Fibroblast of pulmonary artery (primary cell): ENCODE data around the gene PRTN3.

Experiments used
- DNase-seq: peaks from one replicate; pipeline ENCODE4 v3.0.0-alpha.2; 2010; ENCODE audit warnings: low read depth
- H3K4me3 ChIP-seq: replicated peaks from 2 replicates; pipeline ENCODE4 v1.5.1; 2011; ENCODE audit warnings: low read depth, mild to moderate bottlenecking, control low read depth, low read length, moderate library complexity
- TF ChIP-seq, protein P1 (sequence below): IDR thresholded peaks from 2 replicates; pipeline ENCODE4 v1.5.1; 2011; ENCODE audit warnings: mild to moderate bottlenecking, control low read depth, low read length, inconsistent platforms; ENCODE audit errors: missing control alignments

PRTN3 gene

DNA sequence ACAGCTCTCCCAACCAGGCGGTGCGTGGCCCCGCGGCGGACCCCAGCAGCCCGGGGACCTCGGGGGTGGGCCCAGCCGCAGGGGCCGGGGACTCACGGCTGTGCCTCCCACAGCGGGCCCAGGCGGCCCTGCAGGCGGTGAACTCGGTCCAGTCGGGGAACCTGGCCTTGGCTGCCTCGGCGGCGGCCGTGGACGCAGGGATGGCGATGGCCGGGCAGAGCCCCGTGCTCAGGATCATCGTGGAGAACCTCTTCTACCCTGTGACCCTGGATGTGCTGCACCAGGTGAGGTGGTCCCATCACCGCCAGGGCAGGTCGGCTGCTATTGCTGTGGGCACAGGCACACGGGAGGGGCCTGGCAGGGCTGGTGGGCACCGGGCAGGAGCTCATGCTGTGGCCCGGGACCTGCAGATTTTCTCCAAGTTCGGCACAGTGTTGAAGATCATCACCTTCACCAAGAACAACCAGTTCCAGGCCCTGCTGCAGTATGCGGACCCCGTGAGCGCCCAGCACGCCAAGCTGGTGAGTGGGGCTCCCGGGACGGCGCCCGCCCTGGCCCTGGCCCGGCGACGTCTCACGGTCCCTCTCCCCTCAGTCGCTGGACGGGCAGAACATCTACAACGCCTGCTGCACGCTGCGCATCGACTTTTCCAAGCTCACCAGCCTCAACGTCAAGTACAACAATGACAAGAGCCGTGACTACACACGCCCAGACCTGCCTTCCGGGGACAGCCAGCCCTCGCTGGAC, 36.2 kb upstream of the PRTN3 start:
- no peak for DNase-seq
- TF ChIP-seq, protein P1, sequence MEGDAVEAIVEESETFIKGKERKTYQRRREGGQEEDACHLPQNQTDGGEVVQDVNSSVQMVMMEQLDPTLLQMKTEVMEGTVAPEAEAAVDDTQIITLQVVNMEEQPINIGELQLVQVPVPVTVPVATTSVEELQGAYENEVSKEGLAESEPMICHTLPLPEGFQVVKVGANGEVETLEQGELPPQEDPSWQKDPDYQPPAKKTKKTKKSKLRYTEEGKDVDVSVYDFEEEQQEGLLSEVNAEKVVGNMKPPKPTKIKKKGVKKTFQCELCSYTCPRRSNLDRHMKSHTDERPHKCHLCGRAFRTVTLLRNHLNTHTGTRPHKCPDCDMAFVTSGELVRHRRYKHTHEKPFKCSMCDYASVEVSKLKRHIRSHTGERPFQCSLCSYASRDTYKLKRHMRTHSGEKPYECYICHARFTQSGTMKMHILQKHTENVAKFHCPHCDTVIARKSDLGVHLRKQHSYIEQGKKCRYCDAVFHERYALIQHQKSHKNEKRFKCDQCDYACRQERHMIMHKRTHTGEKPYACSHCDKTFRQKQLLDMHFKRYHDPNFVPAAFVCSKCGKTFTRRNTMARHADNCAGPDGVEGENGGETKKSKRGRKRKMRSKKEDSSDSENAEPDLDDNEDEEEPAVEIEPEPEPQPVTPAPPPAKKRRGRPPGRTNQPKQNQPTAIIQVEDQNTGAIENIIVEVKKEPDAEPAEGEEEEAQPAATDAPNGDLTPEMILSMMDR = no peak
- H3K4me3 ChIP-seq = no peak overlapping the region

DNA sequence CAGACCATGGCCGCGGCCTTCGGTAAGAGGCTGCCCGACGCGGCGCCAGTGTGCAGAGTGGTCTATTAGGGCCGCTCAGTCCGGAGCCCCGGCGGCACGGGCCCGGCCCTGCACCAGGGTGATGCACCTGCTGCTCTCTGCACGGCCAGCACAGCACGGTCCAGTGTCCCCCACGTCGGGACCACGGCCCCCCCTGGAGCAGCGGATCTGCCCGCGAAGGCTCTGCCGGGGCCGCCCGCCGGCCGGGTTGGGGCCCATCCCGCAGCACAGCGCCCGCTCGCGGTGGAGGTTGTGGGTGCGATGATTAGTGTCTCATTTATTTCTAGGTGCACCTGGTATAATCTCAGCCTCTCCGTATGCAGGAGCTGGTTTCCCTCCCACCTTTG, 35.6 kb upstream of the PRTN3 start:
- TF ChIP-seq, protein P1 = no peak
- no peak for DNase-seq
- no peak overlapping the region for H3K4me3 ChIP-seq

DNA sequence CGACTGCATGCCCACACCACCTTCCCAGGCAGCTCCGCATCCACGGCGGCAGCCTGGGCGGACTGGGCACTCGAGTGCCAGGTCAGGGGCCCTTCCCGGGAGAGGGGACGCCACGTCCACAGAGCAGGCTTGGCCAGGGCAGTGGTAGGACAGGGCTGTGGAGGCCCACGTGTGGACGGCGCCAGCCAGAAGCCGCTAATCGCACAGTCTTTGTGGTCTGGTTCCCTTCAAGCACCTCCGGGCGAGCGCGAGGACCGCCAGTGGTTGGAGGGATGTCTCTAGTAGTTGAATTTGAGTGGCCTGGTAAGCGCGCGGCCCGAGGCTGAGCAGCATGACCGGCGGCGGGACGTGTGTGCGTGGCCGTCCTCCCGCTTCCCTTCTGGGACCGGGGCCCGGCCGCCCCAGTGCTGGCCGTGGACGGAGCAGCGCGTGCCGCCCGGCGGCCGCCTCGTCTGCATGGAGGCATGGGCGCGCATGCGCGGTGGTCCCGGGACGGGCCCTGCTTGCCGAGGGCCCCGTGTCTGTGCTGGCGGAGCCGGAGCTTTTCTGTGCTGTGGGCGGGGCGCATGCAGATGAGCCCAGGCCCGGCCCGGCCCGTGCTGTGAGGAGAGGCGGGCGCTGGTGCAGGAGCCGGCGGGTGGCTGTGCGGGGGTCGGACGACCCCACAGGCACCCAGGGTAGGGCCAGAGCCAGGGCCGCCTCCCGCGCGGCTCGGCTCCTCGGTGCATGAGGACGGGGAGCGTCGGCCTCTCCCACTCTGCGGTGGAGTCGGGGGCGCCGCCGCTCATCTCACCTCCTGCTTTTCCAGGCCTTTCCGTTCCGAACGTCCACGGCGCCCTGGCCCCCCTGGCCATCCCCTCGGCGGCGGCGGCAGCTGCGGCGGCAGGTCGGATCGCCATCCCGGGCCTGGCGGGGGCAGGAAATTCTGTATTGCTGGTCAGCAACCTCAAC, 34.9 kb upstream of the PRTN3 start:
- no peak overlapping the region for H3K4me3 ChIP-seq
- TF ChIP-seq, protein P1 = no peak
- DNase-seq = no peak

DNA sequence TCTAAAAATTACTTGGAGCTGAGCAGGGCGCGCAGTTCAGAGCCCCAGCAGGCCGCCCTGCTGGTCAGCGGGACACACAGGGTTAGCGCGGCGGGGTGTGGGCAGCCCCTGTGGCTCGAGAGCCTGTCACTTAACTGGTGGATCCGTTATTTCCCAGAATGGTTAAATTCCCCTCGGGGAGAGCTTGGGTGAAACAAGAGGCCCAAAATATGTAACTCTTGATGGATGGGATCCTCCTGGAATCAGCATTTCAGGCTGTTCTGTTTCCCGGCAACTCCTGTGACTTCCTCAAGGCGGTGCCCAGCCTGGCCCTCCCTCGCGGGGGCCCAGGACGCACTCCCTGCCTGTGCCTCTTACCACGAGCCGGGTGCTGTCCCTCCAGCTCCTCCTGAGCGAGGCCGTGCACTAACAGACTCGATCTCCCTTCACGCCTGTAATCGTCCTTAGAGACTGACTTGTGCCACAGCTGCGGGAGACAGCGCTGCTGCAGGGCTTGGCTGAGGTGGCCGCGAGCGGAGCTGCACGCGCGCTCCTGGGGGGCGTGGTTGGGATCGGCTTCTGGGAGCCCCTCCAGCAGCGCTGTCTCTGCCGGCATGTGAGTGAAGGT, 33.9 kb upstream of the PRTN3 start:
- TF ChIP-seq, protein P1 = no peak
- DNase-seq = no peak

DNA sequence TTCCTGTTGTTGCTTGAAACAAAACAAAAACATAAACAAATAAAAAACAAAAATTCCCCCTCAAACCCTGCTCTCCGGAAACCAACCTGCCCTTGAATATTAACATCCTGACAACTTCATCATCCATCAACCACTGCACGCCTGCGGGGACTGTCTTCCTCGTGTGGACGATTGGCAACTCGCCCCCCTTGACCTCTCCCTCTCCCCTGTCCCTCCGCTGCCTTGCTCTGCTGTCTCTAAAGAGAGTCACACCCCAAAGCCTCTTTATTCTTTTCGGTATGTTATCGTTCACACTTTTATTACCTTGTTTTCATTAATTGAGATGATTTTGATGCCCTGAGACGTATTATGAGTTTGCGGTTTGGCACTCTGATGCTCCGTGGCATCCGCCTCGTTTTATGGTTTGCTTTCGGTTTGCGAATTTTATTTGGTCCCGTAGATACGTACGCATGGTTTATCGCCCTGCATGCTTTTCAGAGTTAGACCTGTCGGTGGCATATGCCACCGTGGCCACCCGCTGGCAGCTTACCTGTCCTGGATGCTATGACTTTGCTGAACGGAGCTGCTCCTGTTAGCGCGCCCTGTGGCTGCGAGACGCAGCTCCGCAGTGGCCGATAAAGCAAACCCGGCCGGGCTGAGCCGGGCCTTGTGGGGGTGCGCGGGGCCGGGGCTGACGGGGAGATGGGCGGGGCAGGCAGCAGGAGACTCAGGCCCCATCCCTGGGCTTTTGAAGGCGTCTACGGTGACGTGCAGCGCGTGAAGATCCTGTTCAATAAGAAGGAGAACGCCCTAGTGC, 33.0 kb upstream of the PRTN3 start:
- TF ChIP-seq, protein P1 = no peak
- no peak overlapping the region for H3K4me3 ChIP-seq
- DNase-seq = no peak

More for the DNA sequence above, 33.9 kb upstream of the PRTN3 start:
- H3K4me3 ChIP-seq = no peak overlapping the region

DNA sequence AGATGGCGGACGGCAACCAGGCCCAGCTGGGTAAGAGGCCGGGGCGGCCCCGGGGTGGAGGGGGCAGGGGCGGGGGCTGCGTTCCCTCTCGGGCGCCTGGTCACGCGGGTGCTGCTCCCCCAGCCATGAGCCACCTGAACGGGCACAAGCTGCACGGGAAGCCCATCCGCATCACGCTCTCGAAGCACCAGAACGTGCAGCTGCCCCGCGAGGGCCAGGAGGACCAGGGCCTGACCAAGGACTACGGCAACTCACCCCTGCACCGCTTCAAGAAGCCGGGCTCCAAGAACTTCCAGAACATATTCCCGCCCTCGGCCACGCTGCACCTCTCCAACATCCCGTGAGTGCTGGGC, 32.4 kb upstream of the PRTN3 start:
- no peak overlapping the region for H3K4me3 ChIP-seq
- TF ChIP-seq, protein P1 = no peak
- no peak for DNase-seq
